ENCODE data around the gene USP36.

USP36 gene

DNA sequence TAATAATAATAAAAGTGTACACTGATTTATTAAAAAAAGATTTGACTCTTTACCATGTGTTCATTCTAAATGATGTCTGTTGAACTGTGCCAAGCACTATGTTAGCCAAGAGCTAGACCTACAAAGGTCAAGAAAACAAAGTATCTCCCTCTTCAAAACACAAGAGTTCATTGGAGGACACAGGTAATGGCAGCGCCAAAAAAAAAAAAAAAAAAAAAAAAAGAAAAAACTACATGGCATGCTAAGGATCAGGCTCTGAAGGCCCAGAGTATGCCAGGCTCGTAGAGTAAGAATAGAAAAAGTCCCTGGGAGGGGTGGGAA is 93.7 kb downstream of the USP36 start:
- TF ChIP-seq, protein P1, sequence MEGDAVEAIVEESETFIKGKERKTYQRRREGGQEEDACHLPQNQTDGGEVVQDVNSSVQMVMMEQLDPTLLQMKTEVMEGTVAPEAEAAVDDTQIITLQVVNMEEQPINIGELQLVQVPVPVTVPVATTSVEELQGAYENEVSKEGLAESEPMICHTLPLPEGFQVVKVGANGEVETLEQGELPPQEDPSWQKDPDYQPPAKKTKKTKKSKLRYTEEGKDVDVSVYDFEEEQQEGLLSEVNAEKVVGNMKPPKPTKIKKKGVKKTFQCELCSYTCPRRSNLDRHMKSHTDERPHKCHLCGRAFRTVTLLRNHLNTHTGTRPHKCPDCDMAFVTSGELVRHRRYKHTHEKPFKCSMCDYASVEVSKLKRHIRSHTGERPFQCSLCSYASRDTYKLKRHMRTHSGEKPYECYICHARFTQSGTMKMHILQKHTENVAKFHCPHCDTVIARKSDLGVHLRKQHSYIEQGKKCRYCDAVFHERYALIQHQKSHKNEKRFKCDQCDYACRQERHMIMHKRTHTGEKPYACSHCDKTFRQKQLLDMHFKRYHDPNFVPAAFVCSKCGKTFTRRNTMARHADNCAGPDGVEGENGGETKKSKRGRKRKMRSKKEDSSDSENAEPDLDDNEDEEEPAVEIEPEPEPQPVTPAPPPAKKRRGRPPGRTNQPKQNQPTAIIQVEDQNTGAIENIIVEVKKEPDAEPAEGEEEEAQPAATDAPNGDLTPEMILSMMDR (IDR thresholded peaks at IDR 0.05; ENCODE audit: insufficient read depth, low read length, poor library complexity, severe bottlenecking): no peak
- TF ChIP-seq EZH2phosphoT487 (conservative IDR thresholded peaks at IDR 0.05; ENCODE audit: low read length): no peak
- no peak overlapping the region for H3K4me3 ChIP-seq (ENCODE audit: insufficient read depth, low read length, poor library complexity, severe bottlenecking)
- H3K79me2 ChIP-seq (ENCODE audit: insufficient read depth, low read length): peaks cover 64% of the 10 kb centered on the region

DNA sequence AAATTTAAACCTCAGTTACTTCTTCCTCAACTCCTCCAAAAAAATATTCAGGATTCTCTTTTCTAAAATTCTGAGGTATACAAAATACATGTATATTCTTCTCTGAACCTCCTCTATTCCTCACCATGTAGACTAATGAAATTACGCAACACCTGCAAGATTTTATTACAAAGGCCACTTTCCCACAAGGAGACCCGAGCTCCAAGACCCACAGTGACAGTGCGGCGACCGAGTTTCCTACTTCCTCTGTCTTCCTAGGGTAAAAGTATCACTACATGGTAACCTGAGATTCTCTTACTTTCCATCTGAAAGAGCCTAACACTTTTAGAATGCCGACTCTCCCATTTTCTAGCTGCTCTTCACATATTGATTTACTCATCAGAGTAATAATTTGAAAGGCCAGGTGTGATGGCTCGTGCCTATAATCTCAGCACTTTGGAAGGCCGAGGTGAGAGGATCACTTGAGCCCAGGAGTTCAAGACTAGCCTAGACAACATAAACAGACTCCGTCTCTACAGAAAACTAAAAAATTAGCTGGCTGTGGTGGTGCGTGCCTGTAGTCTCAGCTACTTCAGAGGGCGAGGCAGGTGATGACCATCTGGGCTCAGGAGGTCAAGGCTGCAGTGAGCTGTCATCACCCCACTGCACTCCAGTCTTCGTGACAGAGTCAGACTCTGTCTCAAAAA is 94.2 kb downstream of the USP36 start:
- Histone ChIP-seq H4K20me1 (ENCODE audit: low read depth, low read length) (no peaks in the 10 kb centered on the region; the same call in 1 of the 2 replicates), H3K79me2 (ENCODE audit: insufficient read depth, low read length) (peaks cover 69% of the 10 kb centered on the region), H3K4me3 (ENCODE audit: insufficient read depth, low read length, poor library complexity, severe bottlenecking) (no peak overlapping the region), H3F3A (ENCODE audit: insufficient read depth) (peaks cover 29% of the 10 kb centered on the region; the same call in 1 of the 2 replicates), H3K9me2 (replicated peaks; ENCODE audit: insufficient read depth, low read length) (no peaks in the 10 kb centered on the region), H3K36me3 (ENCODE audit: low read length) (no peaks in the 10 kb centered on the region), H3K27ac (ENCODE audit: low read depth, low read length) (peak overlapping the region; percentile 52), H3K9ac (ENCODE audit: low read length) (0 out of 2 replicates have a peak overlapping the region, but pooled peaks have one; percentile 1), H2AFZ (ENCODE audit: low read depth, low read length, severe bottlenecking) (no peak overlapping the region), H3K9me3 (ENCODE audit: insufficient read depth, low read length) (no peaks in the 10 kb centered on the region), H3K4me2 (ENCODE audit: low read depth, low read length, poor library complexity, severe bottlenecking) (peak overlapping the region; percentile 68), H3K27me3 (ENCODE audit: low read length) (no peaks in the 10 kb centered on the region)
- TF ChIP-seq EZH2phosphoT487 (conservative IDR thresholded peaks at IDR 0.05; ENCODE audit: low read length): no peak
- TF ChIP-seq, protein P1 (IDR thresholded peaks at IDR 0.05; ENCODE audit: insufficient read depth, low read length, poor library complexity, severe bottlenecking): no peak

More for the DNA sequence above, 93.7 kb downstream of the USP36 start:
- no peaks in the 10 kb centered on the region for H3K9me3 ChIP-seq (ENCODE audit: insufficient read depth, low read length)
- peak overlapping the region; percentile 68 for H3K4me2 ChIP-seq (ENCODE audit: low read depth, low read length, poor library complexity, severe bottlenecking)
- H3K9ac ChIP-seq (ENCODE audit: low read length): no peak overlapping the region
- H3K9me2 ChIP-seq (replicated peaks; ENCODE audit: insufficient read depth, low read length): no peaks in the 10 kb centered on the region
- no peak overlapping the region for H2AFZ ChIP-seq (ENCODE audit: low read depth, low read length, severe bottlenecking)
- no peaks in the 10 kb centered on the region for H3K27me3 ChIP-seq (ENCODE audit: low read length)
- no peaks in the 10 kb centered on the region for H3K36me3 ChIP-seq (ENCODE audit: low read length)
- peak overlapping the region; percentile 52 for H3K27ac ChIP-seq (ENCODE audit: low read depth, low read length)
- H3F3A ChIP-seq (ENCODE audit: insufficient read depth): peaks cover 29% of the 10 kb centered on the region; the same call in 1 of the 2 replicates
- no peaks in the 10 kb centered on the region; the same call in 1 of the 2 replicates for H4K20me1 ChIP-seq (ENCODE audit: low read depth, low read length)

Data from SU-DHL-6 (cell line).